Measurements from ENCODE around the gene ZDHHC4.

- TF ChIP-seq CTCF (IDR thresholded peaks at IDR 0.05), result no peak
- TF ChIP-seq EP300 (IDR thresholded peaks at IDR 0.05), result no peak
- no peak for TF ChIP-seq POLR2A (IDR thresholded peaks at IDR 0.05)
- TF ChIP-seq POLR2AphosphoS5 (IDR thresholded peaks at IDR 0.05), result no peak
These were observed 35.6 kb downstream of the ZDHHC4 start for GRCh38 chr7:6612819-6613218.
